OCI-LY1 (cell line): Measurements from ENCODE around the gene UROC1.

Experiments used
- CTCF ChIP-seq: fragments of 200-600 bp; sonication (generic), shearing (Covaris generic); IDR thresholded peaks from 2 replicates; pipeline ENCODE4 v1.5.1; 2017; ENCODE audit warnings: mild to moderate bottlenecking, antibody characterized with exemption, low read length, moderate library complexity, mixed read lengths
- EZH2 ChIP-seq: fragments of 200-600 bp; sonication (generic), shearing (Covaris generic); IDR thresholded peaks from 2 replicates; pipeline ENCODE4 v1.8.0; 2017; ENCODE audit warnings: borderline replicate concordance, mixed run types, mild to moderate bottlenecking, antibody characterized with exemption, low read length, moderate library complexity, mixed read lengths

- no peak for TF ChIP-seq CTCF
- no peak for TF ChIP-seq EZH2
These were observed 71.3 kb downstream of the UROC1 start for GRCh38 chr3:126446301-126446700.
